OCI-M1 (cell line): ENCODE data around the gene CCDC142.

Source experiments
- DNase-seq: peaks from one replicate; lab custom pipeline; 2025; lab: John Stamatoyannopoulos, UW

The CCDC142 gene

GRCh38 chr2:74513605-74514367 lies 31.0 kb upstream of the CCDC142 start:
- no peak for DNase-seq

GRCh38 chr2:74512744-74513604 lies 30.2 kb upstream of the CCDC142 start:
- DNase-seq: no peak

GRCh38 chr2:74511104-74511989 lies 28.5 kb upstream of the CCDC142 start:
- DNase-seq: no peak

- DNase-seq: no peak
Observed at GRCh38 chr2:74510272-74510671, 27.5 kb upstream of the CCDC142 start.

- no peak for DNase-seq
Observed at GRCh38 chr2:74507926-74508520, 25.2 kb upstream of the CCDC142 start.

GRCh38 chr2:74507145-74507925 lies 24.5 kb upstream of the CCDC142 start, which contains the start of gene PCGF1:
PCGF1 (minus strand) TSS chr2:74507695; CDS start chr2:74507668, 27 bp downstream.
- DNase-seq: peak; percentile 97

GRCh38 chr2:74505448-74506246 lies 22.8 kb upstream of the CCDC142 start:
- DNase-seq: no peak

GRCh38 chr2:74504591-74504990 lies 21.8 kb upstream of the CCDC142 start:
- no peak for DNase-seq

- DNase-seq: no peak
Observed at GRCh38 chr2:74503506-74504475, 21.0 kb upstream of the CCDC142 start.

GRCh38 chr2:74502720-74503505 lies 20.1 kb upstream of the CCDC142 start:
- DNase-seq: no peak

- no peak for DNase-seq
Observed at GRCh38 chr2:74502147-74502719, 19.4 kb upstream of the CCDC142 start.

GRCh38 chr2:74501335-74502071 lies 18.7 kb upstream of the CCDC142 start:
- DNase-seq: no peak

- no peak for DNase-seq
Observed at GRCh38 chr2:74500578-74500946, 17.8 kb upstream of the CCDC142 start.

GRCh38 chr2:74499940-74500577 lies 17.3 kb upstream of the CCDC142 start:
- DNase-seq: no peak

- DNase-seq: no peak
Observed at GRCh38 chr2:74499267-74499939, 16.6 kb upstream of the CCDC142 start, which contains the start of gene LBX2. LBX2 (minus strand) TSS chr2:74499603; CDS start chr2:74499537, 66 bp downstream.
